HUES6 (cell line): ENCODE results near the gene CAPN9.
A peak's percentile ranks its signal among the peaks of the same experiment; 100 is the strongest.
"Not testable (repeated sequence)": the region's sequence is repeated elsewhere in the genome, so short reads cannot be mapped to it uniquely, and the experiment has no call there.

Source experiments
- H3K27ac ChIP-seq: 2 replicates; pipeline ENCODE4 v1.7.0; 2013; ENCODE audit warnings: low read depth, mild to moderate bottlenecking, low read length, inconsistent platforms
- H3K27me3 ChIP-seq: 2 replicates; pipeline ENCODE4 v1.6.1; 2013; ENCODE audit warnings: low read length; ENCODE audit not compliant: control insufficient read depth, insufficient read depth
- H3K36me3 ChIP-seq: 2 replicates; pipeline ENCODE4 v1.6.1; 2013; ENCODE audit warnings: low read length; ENCODE audit not compliant: control insufficient read depth, insufficient read depth
- H3K4me1 ChIP-seq: 2 replicates; pipeline ENCODE4 v1.6.1; 2013; ENCODE audit warnings: low read length; ENCODE audit not compliant: control insufficient read depth, insufficient read depth
- H3K4me3 ChIP-seq: 2 replicates; pipeline ENCODE4 v1.5.1; 2013; ENCODE audit warnings: low read depth, low read length
- H3K9ac ChIP-seq: one replicate; pipeline ENCODE4 v1.6.1; 2013; ENCODE audit warnings: mild to moderate bottlenecking, low read length
- H3K9me3 ChIP-seq: 2 replicates; pipeline ENCODE4 v1.6.1; 2013; ENCODE audit warnings: low read depth, low read length; ENCODE audit not compliant: control insufficient read depth, insufficient read depth

Gene CAPN9

GRCh38 chr1:230845184-230845583 is 98.0 kb downstream of the CAPN9 start:
- not testable (repeated sequence) for H3K27ac ChIP-seq, H3K27me3 ChIP-seq, H3K9ac ChIP-seq, H3K4me1 ChIP-seq, H3K4me3 ChIP-seq, H3K9me3 ChIP-seq
- peaks cover 35% of the 10 kb centered on the region for H3K36me3 ChIP-seq

GRCh38 chr1:230848235-230848634 is 101.0 kb downstream of the CAPN9 start:
- peaks cover 20% of the 10 kb centered on the region for H3K36me3 ChIP-seq
- no peak overlapping the region for H3K9ac ChIP-seq
- peaks cover 6% of the 10 kb centered on the region; the same call in 1 of the 2 replicates for H3K9me3 ChIP-seq
- no peaks in the 10 kb centered on the region for H3K27me3 ChIP-seq
- peaks cover 26% of the 10 kb centered on the region for H3K4me1 ChIP-seq
- H3K27ac ChIP-seq = no peak overlapping the region
- H3K4me3 ChIP-seq = no peak overlapping the region

- Histone ChIP-seq H3K4me3 (no peak overlapping the region), H3K9ac (no peak overlapping the region), H3K4me1 (peaks cover 26% of the 10 kb centered on the region), H3K9me3 (peaks cover 7% of the 10 kb centered on the region; the same call in 1 of the 2 replicates), H3K36me3 (peaks cover 22% of the 10 kb centered on the region), H3K27ac (no peak overlapping the region), H3K27me3 (no peaks in the 10 kb centered on the region)
Measured at GRCh38 chr1:230849451-230850224, 102.5 kb downstream of the CAPN9 start.

GRCh38 chr1:230850547-230850946 is 103.4 kb downstream of the CAPN9 start:
- Histone ChIP-seq H3K9ac (no peak overlapping the region), H3K36me3 (peaks cover 29% of the 10 kb centered on the region), H3K9me3 (peaks cover 7% of the 10 kb centered on the region; the same call in 1 of the 2 replicates), H3K27ac (peak overlapping the region; percentile 44; the same call in 1 of the 2 replicates), H3K27me3 (no peaks in the 10 kb centered on the region), H3K4me3 (no peak overlapping the region), H3K4me1 (peaks cover 26% of the 10 kb centered on the region)

DNA sequence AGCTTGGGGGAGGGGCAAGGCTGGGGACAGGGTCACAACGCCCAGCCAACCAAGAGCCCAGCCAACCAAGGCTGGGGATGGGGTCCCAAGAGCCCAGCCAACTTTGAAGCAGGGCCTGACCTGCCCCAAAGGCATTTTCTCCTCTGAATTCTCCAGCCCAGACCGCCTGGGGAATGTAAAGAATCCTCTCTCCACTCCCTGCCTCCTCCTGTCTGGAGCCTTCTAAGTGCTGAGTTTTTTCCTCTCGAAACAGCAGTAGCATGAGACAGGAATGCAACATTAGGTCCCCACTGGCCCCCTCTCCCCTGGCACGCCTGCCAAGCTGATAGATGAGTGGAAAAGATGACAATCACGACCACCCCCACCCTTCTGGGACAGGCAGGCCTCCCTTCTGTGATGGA is 104.1 kb downstream of the CAPN9 start:
- Histone ChIP-seq H3K27ac (peak overlapping the region; percentile 56; the same call in 1 of the 2 replicates), H3K9me3 (peaks cover 7% of the 10 kb centered on the region; the same call in 1 of the 2 replicates), H3K4me1 (peaks cover 30% of the 10 kb centered on the region), H3K4me3 (no peak overlapping the region), H3K36me3 (peaks cover 29% of the 10 kb centered on the region), H3K9ac (peak overlapping the region; percentile 40), H3K27me3 (no peaks in the 10 kb centered on the region)
